GM13976 (cell line): Measurements from ENCODE around the gene NACC1.

Experiments used
- DNase-seq: peaks from one replicate; pipeline ENCODE4 v3.0.0; 2012; ENCODE audit warnings: low spot score
- CTCF ChIP-seq: IDR thresholded peaks from 2 replicates; pipeline ENCODE4 v1.5.1; 2012; ENCODE audit warnings: borderline replicate concordance, mild to moderate bottlenecking; ENCODE audit not compliant: insufficient read depth; ENCODE audit errors: extremely low read depth, missing control alignments, control extremely low read depth
- in situ Hi-C: fragments of 300-500 bp; cut with MboI; formaldehyde crosslinking; loops from one replicate; pipeline ENCODE4 v1.12.0; 2022; ENCODE audit warnings: low sequenced_read_pairs, mixed read lengths, inconsistent platforms; ENCODE audit not compliant: unreplicated experiment

NACC1 gene

GRCh38 chr19:13099073-13099999 is 18.7 kb upstream of the NACC1 start:
- TF ChIP-seq CTCF = no peak
- peak; percentile 86 for DNase-seq
- in situ Hi-C loops = no loop called here

- in situ Hi-C loops = no loop called here
- no peak for TF ChIP-seq CTCF
- DNase-seq = peak; percentile 87
Measured at GRCh38 chr19:13100031-13100588, 18.0 kb upstream of the NACC1 start.

- peak; percentile 31 for TF ChIP-seq CTCF
- DNase-seq = no peak
- in situ Hi-C loops = no loop called here
Measured at GRCh38 chr19:13100841-13101589, 17.0 kb upstream of the NACC1 start.

- no peak for DNase-seq
- in situ Hi-C loops = no loop called here
- no peak for TF ChIP-seq CTCF
Measured at GRCh38 chr19:13101590-13102415, 16.3 kb upstream of the NACC1 start.

GRCh38 chr19:13102416-13102665 is 15.7 kb upstream of the NACC1 start:
- no peak for DNase-seq
- in situ Hi-C loops = no loop called here

More at GRCh38 chr19:13102416-13102665, 15.7 kb upstream of the NACC1 start:
- no peak for TF ChIP-seq CTCF
